Heart left ventricle (tissue), 13 donors: ENCODE results near the gene CZIB.

Experiments used
- CTCF ChIP-seq, 12 donors: fragments of 200-600 bp; sonication (generic) in 4 of 12; IDR thresholded peaks; one replicate each; pipeline versions ENCODE4 v1.5.0 to v1.8.0; 2018 to 2022; ENCODE audit warnings: antibody characterized with exemption in 12 of 12, mild to moderate bottlenecking in 5 of 12
- POLR2A ChIP-seq, 2 donors: fragments of 450-650 bp; IDR thresholded peaks; one replicate each; pipeline ENCODE4 v1.6.1; 2017; ENCODE audit warnings: antibody characterized with exemption in 2 of 2, mild to moderate bottlenecking in 2 of 2, moderate library complexity in 2 of 2
- donor health status: ischemic (EF 13 %, LVEDD 7.1; RV severe dilation, severe dysfunction).
- donor health status: DM: no; HTN: yes; CAD: no.
- donor health status: DM: no; HTN: no; CAD: no.
- donor health status: ischemic (EF 25% LVEDD 6.9; RV normal size, moderate dysfunction).
- donor health status: ischemic (EF 25% LVEDD 5.7; RV mildly dilated, moderate dysfunction).
- donor health status: ischemic (EF 35%, LVEDD 5.7; RV mildly dilated, moderate dysfunction).
- donor health status: nonischemic (EF 11% LVEDD 7.7; RV severe dilation, severe dysfunction).
- donor health status: DM: yes; HTN: yes; CAD: no.
- donor health status: PGD.
- donor health status: ischemic (EF 29% LVEDD 5.4; RV normal size, mild dysfunction).
- donor health status: nonischemic (EF 23%, LVEDD 6.1; RV moderate dilation, normal function).

- TF ChIP-seq POLR2A (IDR thresholded peaks at IDR 0.05) (no peak), CTCF (IDR thresholded peaks at IDR 0.05) (no peak)
These were observed 36.3 kb upstream of the CZIB start for GRCh38 chr1:53256511-53257453.
